Muscle of leg (tissue), 11 donors: Measurements from ENCODE around the gene CHCHD6. TPM values are rescaled to one million over a fixed set of nuclear protein-coding genes. Genes with fewer than 3 reads are reported as not detected.

ENCODE experiments used
- DNase-seq: peaks from one replicate; pipeline ENCODE4 v3.0.0; 2013
- H3K27ac ChIP-seq: one replicate; pipeline ENCODE4 v1.5.1; 2013; ENCODE audit warnings: mild to moderate bottlenecking, low read length, control low read depth
- H3K27me3 ChIP-seq: one replicate; pipeline ENCODE4 v1.6.1; 2013; ENCODE audit warnings: low read length; ENCODE audit not compliant: control insufficient read depth, insufficient read depth
- H3K36me3 ChIP-seq: one replicate; pipeline ENCODE4 v1.6.1; 2013; ENCODE audit warnings: low read length; ENCODE audit not compliant: control insufficient read depth, insufficient read depth
- H3K4me1 ChIP-seq: one replicate; pipeline ENCODE4 v1.6.1; 2013; ENCODE audit warnings: low read length; ENCODE audit not compliant: control insufficient read depth, insufficient read depth
- H3K4me3 ChIP-seq: one replicate; pipeline ENCODE4 v1.5.1; 2013; ENCODE audit warnings: low read length, control low read depth
- H3K9me3 ChIP-seq: replicated peaks from 2 replicates; pipeline ENCODE4 v1.6.1; 2013; ENCODE audit warnings: low read depth, low read length; ENCODE audit not compliant: control insufficient read depth
- WGBS: methylation state at CpG from one replicate; pipeline ENCODE4 v1.1.5; 2013; ENCODE audit warnings: missing lambda C conversion rate; ENCODE audit not compliant: insufficient coverage; 5-methylcytosine and 5-hydroxymethylcytosine counted together
- polyA plus RNA-seq, 8 donors: library from polyadenylated mRNA; unstranded; fragments of 120-200 nt; gene quantifications; one replicate each; pipeline versions ENCODE4 v1.2.1 to v1.2.3, GENCODE V29; 2013; ENCODE audit warnings: inconsistent platforms in 1 of 8, low replicate concordance in 1 of 8; ENCODE audit not compliant: insufficient read length in 8 of 8, insufficient read depth in 1 of 8
- total RNA-seq: library from RNA; stranded (reverse); fragments of 120-200 nt; gene quantifications from one replicate; pipeline ENCODE4 v1.2.4, GENCODE V29; 2013

Gene CHCHD6
- total and polyA plus RNA-seq, 9 donors, result 7.3 to 11.8 (median 8.7) TPM

GRCh38 chr3:126914226-126914625 lies 210.2 kb downstream of the CHCHD6 start:
- Histone ChIP-seq H3K27ac (no peak overlapping the region), H3K9me3 (no peaks in the 10 kb centered on the region), H3K4me1 (peaks cover 33% of the 10 kb centered on the region), H3K36me3 (peaks cover 2% of the 10 kb centered on the region), H3K27me3 (peaks cover 16% of the 10 kb centered on the region), H3K4me3 (no peak overlapping the region)
- 85% methylated on average over 6 of the region's 7 CpGs for WGBS
- peak; percentile 61 for DNase-seq

GRCh38 chr3:126915015-126915414 lies 211.0 kb downstream of the CHCHD6 start:
- Histone ChIP-seq H3K27ac (no peak overlapping the region), H3K4me3 (no peak overlapping the region), H3K36me3 (peaks cover 2% of the 10 kb centered on the region), H3K4me1 (peaks cover 33% of the 10 kb centered on the region), H3K27me3 (peaks cover 16% of the 10 kb centered on the region), H3K9me3 (no peaks in the 10 kb centered on the region)
- no peak for DNase-seq
- WGBS, result 93% methylated on average over 3 of the region's 4 CpGs

GRCh38 chr3:126916546-126916945 lies 212.5 kb downstream of the CHCHD6 start:
- 80% methylated on average over 1 of the region's 4 CpGs for WGBS

GRCh38 chr3:126917232-126917804 lies 213.3 kb downstream of the CHCHD6 start:
- Histone ChIP-seq H3K4me3 (no peak overlapping the region), H3K9me3 (peaks cover 4% of the 10 kb centered on the region), H3K27ac (no peak overlapping the region), H3K36me3 (peaks cover 2% of the 10 kb centered on the region), H3K27me3 (peaks cover 16% of the 10 kb centered on the region), H3K4me1 (peaks cover 17% of the 10 kb centered on the region)
- DNase-seq, result no peak
- 81% methylated on average over 2 of the region's 6 CpGs for WGBS

More at GRCh38 chr3:126916546-126916945, 212.5 kb downstream of the CHCHD6 start:
- no peak overlapping the region for H3K27ac ChIP-seq
- H3K27me3 ChIP-seq, result peaks cover 16% of the 10 kb centered on the region
- no peak for DNase-seq
- peaks cover 4% of the 10 kb centered on the region for H3K9me3 ChIP-seq
- no peak overlapping the region for H3K4me3 ChIP-seq
- peaks cover 25% of the 10 kb centered on the region for H3K4me1 ChIP-seq
- peaks cover 2% of the 10 kb centered on the region for H3K36me3 ChIP-seq

- peaks cover 2% of the 10 kb centered on the region for H3K36me3 ChIP-seq
- H3K4me3 ChIP-seq, result no peak overlapping the region
- H3K9me3 ChIP-seq, result peaks cover 4% of the 10 kb centered on the region
- peaks cover 17% of the 10 kb centered on the region for H3K27me3 ChIP-seq
- no peak overlapping the region for H3K27ac ChIP-seq
- no peak for DNase-seq
- H3K4me1 ChIP-seq, result peaks cover 12% of the 10 kb centered on the region
Measured at GRCh38 chr3:126918355-126918821, 214.3 kb downstream of the CHCHD6 start.

- no peak for DNase-seq
- H3K4me1 ChIP-seq, result peaks cover 11% of the 10 kb centered on the region
- H3K27me3 ChIP-seq, result peaks cover 11% of the 10 kb centered on the region
- WGBS, result 76% methylated on average over 2 of the region's 5 CpGs
- H3K4me3 ChIP-seq, result no peak overlapping the region
- H3K36me3 ChIP-seq, result no peaks in the 10 kb centered on the region
- no peak overlapping the region for H3K27ac ChIP-seq
- H3K9me3 ChIP-seq, result peaks cover 4% of the 10 kb centered on the region
Measured at GRCh38 chr3:126921085-126921824, 217.2 kb downstream of the CHCHD6 start.

GRCh38 chr3:126922466-126922865 lies 218.4 kb downstream of the CHCHD6 start:
- H3K36me3 ChIP-seq, result no peaks in the 10 kb centered on the region
- WGBS, result 78% methylated on average over 1 of the region's 4 CpGs
- no peak overlapping the region for H3K4me3 ChIP-seq
- H3K27ac ChIP-seq, result no peak overlapping the region
- H3K9me3 ChIP-seq, result peaks cover 4% of the 10 kb centered on the region
- H3K27me3 ChIP-seq, result peaks cover 15% of the 10 kb centered on the region
- peaks cover 22% of the 10 kb centered on the region for H3K4me1 ChIP-seq
- no peak for DNase-seq

GRCh38 chr3:126923423-126923822 lies 219.4 kb downstream of the CHCHD6 start:
- WGBS, result 83% methylated on average over 3 of the region's 6 CpGs
- H3K4me1 ChIP-seq, result peaks cover 22% of the 10 kb centered on the region

GRCh38 chr3:126923895-126924294 lies 219.9 kb downstream of the CHCHD6 start:
- H3K27me3 ChIP-seq, result peaks cover 20% of the 10 kb centered on the region
- no peaks in the 10 kb centered on the region for H3K36me3 ChIP-seq
- no peak for DNase-seq
- H3K9me3 ChIP-seq, result peaks cover 4% of the 10 kb centered on the region
- 95% methylated on average over 3 of the region's 7 CpGs for WGBS
- no peak overlapping the region for H3K4me3 ChIP-seq
- H3K27ac ChIP-seq, result no peak overlapping the region
- peaks cover 22% of the 10 kb centered on the region for H3K4me1 ChIP-seq

More at GRCh38 chr3:126923423-126923822, 219.4 kb downstream of the CHCHD6 start:
- Histone ChIP-seq H3K27ac (no peak overlapping the region), H3K27me3 (peaks cover 19% of the 10 kb centered on the region), H3K36me3 (no peaks in the 10 kb centered on the region), H3K4me3 (no peak overlapping the region), H3K9me3 (peaks cover 4% of the 10 kb centered on the region)
- DNase-seq, result no peak

- H3K9me3 ChIP-seq, result peaks cover 4% of the 10 kb centered on the region
- H3K27ac ChIP-seq, result no peak overlapping the region
- peaks cover 20% of the 10 kb centered on the region for H3K27me3 ChIP-seq
- no peak for DNase-seq
- 92% methylated on average over 2 of the region's 2 CpGs for WGBS
- no peaks in the 10 kb centered on the region for H3K36me3 ChIP-seq
- H3K4me3 ChIP-seq, result no peak overlapping the region
- H3K4me1 ChIP-seq, result peaks cover 22% of the 10 kb centered on the region
Measured at GRCh38 chr3:126924458-126924857, 220.4 kb downstream of the CHCHD6 start.
